Type B pancreatic cell (in vitro differentiated cells): ENCODE data around the gene CFAP77. TPM values are rescaled to one million over a fixed set of nuclear protein-coding genes. Genes with fewer than 3 reads are reported as not detected.

Experiments used
- DNase-seq: peaks from one replicate; pipeline ENCODE4 v3.0.0; 2021; ENCODE audit warnings: mixed read lengths; ENCODE audit not compliant: unreplicated experiment; ENCODE audit errors: extremely low spot score
- H3K27ac Mint-ChIP-seq: 2 replicates; pipeline ENCODE4 v1.8.0; 2021; ENCODE audit warnings: mild to moderate bottlenecking, mixed read lengths
- H3K27me3 Mint-ChIP-seq: 2 replicates; pipeline ENCODE4 v1.8.0; 2021; ENCODE audit warnings: mixed read lengths
- H3K36me3 Mint-ChIP-seq: 2 replicates; pipeline ENCODE4 v1.8.0; 2021; ENCODE audit warnings: mixed read lengths
- H3K4me1 Mint-ChIP-seq: one replicate; pipeline ENCODE4 v1.8.0; 2021; ENCODE audit warnings: mixed read lengths; ENCODE audit not compliant: unreplicated experiment
- H3K4me3 Mint-ChIP-seq: 2 replicates; pipeline ENCODE4 v1.8.0; 2021; ENCODE audit warnings: mild to moderate bottlenecking, mixed read lengths
- H3K9me3 Mint-ChIP-seq: 2 replicates; pipeline ENCODE4 v1.8.0; 2021; ENCODE audit warnings: mixed read lengths
- total RNA-seq: library from RNA; stranded (reverse); gene quantifications from 2 replicates; pipeline ENCODE4 v1.2.1, GENCODE V29; 2021; ENCODE audit warnings: low replicate concordance
- TF ChIP-seq, protein P1 (sequence below): fragments of 200-600 bp; sonication (generic); conservative IDR thresholded peaks from 2 replicates; pipeline ENCODE4 v1.5.0; 2021; ENCODE audit warnings: antibody characterized with exemption, mild to moderate bottlenecking

The CFAP77 gene
- total RNA-seq, 1 donor from 2014 or later, result 1.5 TPM

DNA sequence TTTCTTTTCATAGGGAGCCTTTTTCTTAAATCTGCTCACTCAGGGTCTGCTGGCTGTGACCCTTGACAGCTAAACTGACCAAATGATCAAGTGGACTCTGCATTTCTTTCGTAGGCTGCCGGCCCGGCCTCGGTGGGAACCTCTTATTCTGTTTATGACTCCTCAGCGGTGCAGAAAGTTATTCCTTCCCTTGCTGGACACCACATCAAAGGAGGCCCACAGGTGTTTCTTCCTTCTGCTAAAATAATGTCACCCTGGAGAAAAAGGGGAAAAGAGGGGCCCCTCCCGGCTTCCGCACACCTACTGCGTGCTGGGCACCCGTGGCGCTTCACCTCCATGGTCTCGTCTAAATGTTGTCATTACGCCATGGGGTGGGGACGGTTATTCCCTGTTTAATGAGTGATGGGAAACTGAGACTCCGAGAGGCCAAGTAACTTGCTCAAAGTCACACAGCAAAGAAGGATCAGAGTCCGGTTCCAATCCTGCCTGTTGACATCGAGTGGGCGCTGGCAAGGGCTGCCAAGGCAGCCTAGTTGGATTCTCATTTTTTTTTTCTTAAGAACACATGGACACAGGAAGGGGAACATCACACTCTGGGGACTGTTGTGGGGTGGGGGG, 72.3 kb downstream of the CFAP77 start:
- H3K9me3 Mint-ChIP-seq, result no peaks in the 10 kb centered on the region
- peaks cover 60% of the 10 kb centered on the region for H3K27me3 Mint-ChIP-seq
- peaks cover 9% of the 10 kb centered on the region for H3K4me1 Mint-ChIP-seq
- DNase-seq, result no peak
- TF ChIP-seq, protein P1, sequence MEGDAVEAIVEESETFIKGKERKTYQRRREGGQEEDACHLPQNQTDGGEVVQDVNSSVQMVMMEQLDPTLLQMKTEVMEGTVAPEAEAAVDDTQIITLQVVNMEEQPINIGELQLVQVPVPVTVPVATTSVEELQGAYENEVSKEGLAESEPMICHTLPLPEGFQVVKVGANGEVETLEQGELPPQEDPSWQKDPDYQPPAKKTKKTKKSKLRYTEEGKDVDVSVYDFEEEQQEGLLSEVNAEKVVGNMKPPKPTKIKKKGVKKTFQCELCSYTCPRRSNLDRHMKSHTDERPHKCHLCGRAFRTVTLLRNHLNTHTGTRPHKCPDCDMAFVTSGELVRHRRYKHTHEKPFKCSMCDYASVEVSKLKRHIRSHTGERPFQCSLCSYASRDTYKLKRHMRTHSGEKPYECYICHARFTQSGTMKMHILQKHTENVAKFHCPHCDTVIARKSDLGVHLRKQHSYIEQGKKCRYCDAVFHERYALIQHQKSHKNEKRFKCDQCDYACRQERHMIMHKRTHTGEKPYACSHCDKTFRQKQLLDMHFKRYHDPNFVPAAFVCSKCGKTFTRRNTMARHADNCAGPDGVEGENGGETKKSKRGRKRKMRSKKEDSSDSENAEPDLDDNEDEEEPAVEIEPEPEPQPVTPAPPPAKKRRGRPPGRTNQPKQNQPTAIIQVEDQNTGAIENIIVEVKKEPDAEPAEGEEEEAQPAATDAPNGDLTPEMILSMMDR, result no peak
- no peaks in the 10 kb centered on the region for H3K36me3 Mint-ChIP-seq
- no peak overlapping the region for H3K4me3 Mint-ChIP-seq
- no peak overlapping the region for H3K27ac Mint-ChIP-seq

GRCh38 chr9:132485393-132485792, 75.4 kb downstream of the CFAP77 start:
- no peak overlapping the region for H3K27ac Mint-ChIP-seq
- peaks cover 71% of the 10 kb centered on the region for H3K27me3 Mint-ChIP-seq
- no peaks in the 10 kb centered on the region for H3K36me3 Mint-ChIP-seq
- no peak overlapping the region for H3K4me3 Mint-ChIP-seq
- no peaks in the 10 kb centered on the region for H3K9me3 Mint-ChIP-seq
- H3K4me1 Mint-ChIP-seq, result peaks cover 9% of the 10 kb centered on the region
- TF ChIP-seq, protein P1, result no peak
- DNase-seq, result no peak

DNA sequence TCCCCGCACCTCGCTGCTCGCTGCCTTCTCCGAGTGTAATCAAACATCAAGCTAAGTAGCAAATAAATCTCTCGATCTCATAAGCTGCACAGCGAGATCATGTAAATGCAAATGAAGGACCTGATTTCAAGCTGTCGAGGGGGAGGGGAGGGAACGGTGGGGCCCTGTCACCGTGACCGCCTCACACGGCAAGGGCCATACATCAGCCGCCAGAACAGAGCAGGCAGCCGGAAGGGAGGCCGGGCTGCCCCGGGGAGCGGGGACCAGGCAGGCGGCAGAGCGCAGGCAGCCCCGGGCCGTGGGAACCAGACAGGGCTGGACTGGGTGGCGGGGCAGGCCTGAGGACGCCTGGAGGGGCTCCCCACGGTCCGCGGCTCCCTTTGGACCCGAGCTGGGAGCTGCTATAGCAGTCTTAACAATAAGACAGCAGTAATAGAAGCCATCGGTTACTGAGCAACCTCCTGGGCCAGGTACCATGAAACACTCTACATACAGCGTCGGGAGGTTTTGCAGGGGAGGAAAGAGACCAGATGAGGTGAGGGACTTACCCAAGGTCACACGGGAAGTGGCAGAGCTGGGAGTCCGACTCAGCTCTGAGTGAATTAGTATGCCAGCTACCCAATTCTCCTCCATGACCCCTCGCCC, 76.8 kb downstream of the CFAP77 start:
- TF ChIP-seq, protein P1, result no peak
- H3K36me3 Mint-ChIP-seq, result no peaks in the 10 kb centered on the region
- peaks cover 4% of the 10 kb centered on the region for H3K4me1 Mint-ChIP-seq
- H3K9me3 Mint-ChIP-seq, result no peaks in the 10 kb centered on the region
- peaks cover 69% of the 10 kb centered on the region for H3K27me3 Mint-ChIP-seq
- H3K27ac Mint-ChIP-seq, result no peak overlapping the region
- no peak for DNase-seq
- no peak overlapping the region for H3K4me3 Mint-ChIP-seq

GRCh38 chr9:132487351-132487791, 77.4 kb downstream of the CFAP77 start:
- Mint-ChIP-seq H3K27me3 (peaks cover 65% of the 10 kb centered on the region), H3K4me1 (peaks cover 4% of the 10 kb centered on the region)
- TF ChIP-seq, protein P1, result no peak

GRCh38 chr9:132487980-132488535, 78.0 kb downstream of the CFAP77 start:
- H3K9me3 Mint-ChIP-seq, result no peaks in the 10 kb centered on the region
- no peaks in the 10 kb centered on the region for H3K36me3 Mint-ChIP-seq
- TF ChIP-seq, protein P1, result no peak
- no peak overlapping the region for H3K27ac Mint-ChIP-seq
- H3K4me3 Mint-ChIP-seq, result no peak overlapping the region
- peaks cover 4% of the 10 kb centered on the region for H3K4me1 Mint-ChIP-seq
- peaks cover 69% of the 10 kb centered on the region for H3K27me3 Mint-ChIP-seq
- no peak for DNase-seq

More at GRCh38 chr9:132487351-132487791, 77.4 kb downstream of the CFAP77 start:
- no peaks in the 10 kb centered on the region for H3K9me3 Mint-ChIP-seq
- no peak overlapping the region for H3K4me3 Mint-ChIP-seq
- no peak overlapping the region for H3K27ac Mint-ChIP-seq
- no peaks in the 10 kb centered on the region for H3K36me3 Mint-ChIP-seq
- DNase-seq, result no peak
